AG04449 (cell line): Measurements from ENCODE around the gene SH3D19.
"Not testable (repeated sequence)": the region's sequence is repeated elsewhere in the genome, so short reads cannot be mapped to it uniquely, and the experiment has no call there.

ENCODE experiments used
- CTCF ChIA-PET: fragments of 350-600 bp; formaldehyde crosslinking; extraction: SDS; loops from one replicate; lab custom pipeline; 2021; ENCODE audit warnings: antibody characterized with exemption; lab: Yijun Ruan, JAX
- POLR2A ChIA-PET: fragments of 400-600, 350-600 bp; formaldehyde crosslinking; extraction: SDS; loops from one replicate; lab custom pipeline; 2020; ENCODE audit warnings: antibody characterized with exemption, inconsistent platforms; lab: Yijun Ruan, JAX
- DNase-seq: peaks from one replicate; pipeline ENCODE4 v3.0.0-alpha.2; 2010; ENCODE audit warnings: low read depth, low spot score
- H3K4me3 ChIP-seq: 2 replicates; pipeline ENCODE4 v1.5.1; 2011; ENCODE audit warnings: low read depth, mild to moderate bottlenecking, control low read depth, low read length
- TF ChIP-seq, protein P1 (sequence below): IDR thresholded peaks from one replicate; pipeline ENCODE4 v1.5.1; 2011; ENCODE audit warnings: mild to moderate bottlenecking, moderate library complexity, low read length, control low read depth, inconsistent platforms; ENCODE audit not compliant: insufficient read depth; ENCODE audit errors: missing control alignments

SH3D19 gene

DNA sequence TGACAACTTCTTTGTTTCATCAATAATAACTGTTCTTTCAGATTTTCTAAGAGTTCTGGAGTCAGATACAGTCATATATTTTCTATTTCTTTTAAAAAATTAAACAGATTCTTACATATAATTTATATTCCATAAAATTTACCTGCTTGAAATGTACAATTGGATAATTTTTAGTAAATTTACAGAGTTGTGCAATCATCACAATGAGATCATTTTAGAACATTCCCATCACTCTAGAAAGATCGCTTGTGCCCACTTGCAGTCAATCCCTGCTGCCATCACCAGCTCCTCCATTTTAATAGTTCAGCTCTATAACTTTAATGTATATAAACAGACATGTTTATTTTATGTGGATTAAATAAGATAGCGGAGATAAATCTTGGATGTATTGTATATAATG, 78.0 kb downstream of the SH3D19 start:
- TF ChIP-seq, protein P1, sequence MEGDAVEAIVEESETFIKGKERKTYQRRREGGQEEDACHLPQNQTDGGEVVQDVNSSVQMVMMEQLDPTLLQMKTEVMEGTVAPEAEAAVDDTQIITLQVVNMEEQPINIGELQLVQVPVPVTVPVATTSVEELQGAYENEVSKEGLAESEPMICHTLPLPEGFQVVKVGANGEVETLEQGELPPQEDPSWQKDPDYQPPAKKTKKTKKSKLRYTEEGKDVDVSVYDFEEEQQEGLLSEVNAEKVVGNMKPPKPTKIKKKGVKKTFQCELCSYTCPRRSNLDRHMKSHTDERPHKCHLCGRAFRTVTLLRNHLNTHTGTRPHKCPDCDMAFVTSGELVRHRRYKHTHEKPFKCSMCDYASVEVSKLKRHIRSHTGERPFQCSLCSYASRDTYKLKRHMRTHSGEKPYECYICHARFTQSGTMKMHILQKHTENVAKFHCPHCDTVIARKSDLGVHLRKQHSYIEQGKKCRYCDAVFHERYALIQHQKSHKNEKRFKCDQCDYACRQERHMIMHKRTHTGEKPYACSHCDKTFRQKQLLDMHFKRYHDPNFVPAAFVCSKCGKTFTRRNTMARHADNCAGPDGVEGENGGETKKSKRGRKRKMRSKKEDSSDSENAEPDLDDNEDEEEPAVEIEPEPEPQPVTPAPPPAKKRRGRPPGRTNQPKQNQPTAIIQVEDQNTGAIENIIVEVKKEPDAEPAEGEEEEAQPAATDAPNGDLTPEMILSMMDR, result no peak
- no peak for DNase-seq
- H3K4me3 ChIP-seq, result no peak overlapping the region
- POLR2A ChIA-PET, result no interaction called here
- CTCF ChIA-PET, result interaction anchor here (1.3 to 1.7 kb wide), 2 partner anchors 10 to 27 kb away, joined by 4 to 5 read pairs; no protein-coding TSS in a partner anchor

DNA sequence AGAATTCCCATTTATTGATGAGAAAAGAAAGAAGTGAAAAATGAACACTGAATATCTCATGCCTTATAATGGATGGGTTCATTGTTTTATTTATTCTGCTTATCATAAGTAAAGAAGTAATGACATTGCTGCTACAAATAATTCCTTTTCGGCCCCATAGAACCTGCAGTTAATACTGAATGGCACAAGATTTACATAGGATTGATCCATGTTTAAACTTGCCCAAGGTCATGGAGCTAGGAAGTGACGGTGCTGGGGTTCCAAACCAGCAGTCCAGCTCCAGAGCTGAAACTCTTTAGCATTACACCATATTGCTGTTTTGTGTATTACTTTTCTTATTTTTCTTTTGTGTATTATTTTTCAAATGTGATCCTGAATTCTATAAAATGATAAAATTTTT, 78.7 kb downstream of the SH3D19 start:
- CTCF ChIA-PET, result interaction anchor here (0.9 to 1.7 kb wide), 4 partner anchors 9 to 357 kb away, joined by 3 to 5 read pairs (median 4); no protein-coding TSS in a partner anchor
- H3K4me3 ChIP-seq, result no peak overlapping the region
- POLR2A ChIA-PET, result no interaction called here
- TF ChIP-seq, protein P1, result no peak
- DNase-seq, result no peak

DNA sequence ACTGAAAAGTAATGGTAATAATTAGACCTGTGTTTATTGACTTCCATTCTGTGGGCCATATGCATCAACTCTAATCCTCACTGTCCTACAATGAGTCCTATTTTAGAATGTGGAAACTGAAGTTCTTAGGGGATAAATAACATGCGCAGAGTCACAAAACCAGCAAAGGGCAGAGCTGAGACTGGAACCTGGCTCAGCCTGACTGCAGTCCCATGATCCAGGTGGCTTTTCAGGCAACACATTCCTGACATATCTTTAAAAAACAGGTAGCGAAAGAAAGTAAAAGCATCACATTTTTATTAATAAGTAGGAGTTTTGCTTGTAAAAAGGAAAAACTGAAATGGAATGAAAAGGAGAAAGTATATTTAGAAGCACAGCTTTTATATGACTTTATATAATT, 83.1 kb downstream of the SH3D19 start:
- no peak overlapping the region for H3K4me3 ChIP-seq
- ChIA-PET CTCF (no interaction called here), POLR2A (no interaction called here)
- no peak for DNase-seq
- TF ChIP-seq, protein P1, result no peak

DNA sequence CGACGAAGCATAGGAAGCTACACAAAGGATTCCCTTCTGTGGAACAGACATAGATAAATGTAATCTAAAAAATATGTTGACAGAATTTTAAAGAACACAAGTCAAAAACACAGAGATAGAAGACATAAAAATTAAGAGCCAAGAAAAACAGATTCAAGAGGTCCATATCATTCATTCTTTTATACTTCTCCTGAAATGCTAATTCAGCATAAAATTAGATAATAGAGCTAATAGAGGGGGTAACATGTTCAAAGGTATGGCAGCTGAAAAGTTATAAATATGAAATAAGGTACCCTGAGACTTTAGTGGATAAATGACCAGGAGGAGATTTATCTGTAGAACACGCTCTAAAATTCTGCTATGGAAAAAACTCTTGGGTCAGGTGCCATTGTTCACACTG, 85.8 kb downstream of the SH3D19 start:
- H3K4me3 ChIP-seq, result no peak overlapping the region
- POLR2A ChIA-PET, result no interaction called here
- CTCF ChIA-PET, result interaction anchor here (0.8 kb wide), 1 partner anchor 12 kb away, joined by 3 read pairs; no protein-coding TSS in a partner anchor
- TF ChIP-seq, protein P1, result no peak
- no peak for DNase-seq

DNA sequence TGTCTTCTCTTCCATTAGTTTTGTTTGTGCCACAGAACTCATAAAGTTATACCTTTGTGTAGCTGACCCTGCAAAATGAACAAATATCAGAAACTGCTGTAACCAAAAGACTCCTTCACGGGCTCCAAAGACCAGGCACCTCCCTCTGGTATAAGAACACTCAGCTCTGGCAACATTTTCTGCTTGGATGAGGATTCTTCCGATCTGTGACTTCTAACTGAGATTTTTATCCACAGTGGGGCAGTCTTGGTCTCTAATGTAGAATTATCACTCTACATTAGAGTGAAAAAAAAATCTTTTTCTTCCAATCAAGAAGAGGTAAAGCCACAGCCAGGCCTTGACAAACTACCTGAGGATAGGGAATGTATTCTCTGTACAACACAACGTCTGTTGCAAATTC, 86.9 kb downstream of the SH3D19 start:
- TF ChIP-seq, protein P1, result no peak
- CTCF ChIA-PET, result interaction anchor here (1.8 kb wide), 1 partner anchor 9 kb away, joined by 5 read pairs; no protein-coding TSS in a partner anchor
- no peak overlapping the region for H3K4me3 ChIP-seq
- POLR2A ChIA-PET, result no interaction called here
- no peak for DNase-seq

DNA sequence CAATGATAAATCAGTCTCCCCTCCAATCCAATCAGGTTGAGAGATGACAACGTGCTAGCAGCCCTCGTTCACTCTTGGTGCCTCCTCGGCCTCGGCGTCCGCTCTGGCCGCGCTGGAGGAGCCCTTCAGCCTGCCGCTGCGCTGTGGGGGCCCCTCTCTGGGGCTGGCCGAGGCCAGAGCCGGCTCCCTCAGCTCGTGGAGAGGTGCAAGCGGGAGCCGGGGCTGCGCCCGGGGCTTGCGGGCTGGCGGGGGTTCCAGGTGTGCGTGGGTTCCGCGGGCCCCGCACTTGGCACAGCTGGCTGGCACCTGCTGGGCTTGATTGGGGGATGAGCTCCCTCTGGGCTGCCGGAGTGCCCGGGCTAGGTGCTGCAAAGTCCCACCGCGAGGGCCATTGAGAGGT, 89.4 kb downstream of the SH3D19 start:
- DNase-seq, result no peak
- POLR2A ChIA-PET, result no interaction called here
- no peak overlapping the region for H3K4me3 ChIP-seq
- TF ChIP-seq, protein P1, result no peak
- CTCF ChIA-PET, result no interaction called here

DNA sequence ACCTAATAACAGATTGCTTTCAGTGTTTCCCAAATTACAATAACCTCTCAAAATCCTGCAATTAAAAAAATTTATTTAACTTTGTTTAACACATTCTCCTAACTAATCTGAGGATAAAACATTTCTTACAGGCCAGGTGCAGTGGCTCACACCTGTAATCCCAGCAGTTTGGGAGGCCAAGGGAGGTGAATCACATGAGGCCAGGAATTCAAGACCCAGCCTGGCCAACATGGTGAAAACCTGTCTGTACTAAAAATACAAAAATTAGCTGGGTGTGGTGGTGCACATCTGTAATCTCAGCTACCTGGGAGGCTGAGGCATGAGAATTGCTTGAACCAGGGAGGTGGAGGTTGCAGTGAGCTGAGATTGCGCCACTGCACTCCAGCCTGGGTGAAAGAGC, 90.0 kb downstream of the SH3D19 start:
- POLR2A ChIA-PET, CTCF ChIA-PET, DNase-seq, H3K4me3 ChIP-seq: not testable (repeated sequence)
